ENCODE data around the gene PNMA8C. TPM values are rescaled to one million over a fixed set of nuclear protein-coding genes. Genes with fewer than 3 reads are reported as not detected.
"Not testable (repeated sequence)": the region's sequence is repeated elsewhere in the genome, so short reads cannot be mapped to it uniquely, and the experiment has no call there.

Gene PNMA8C
- total RNA-seq, 1 donor: not detected

DNA sequence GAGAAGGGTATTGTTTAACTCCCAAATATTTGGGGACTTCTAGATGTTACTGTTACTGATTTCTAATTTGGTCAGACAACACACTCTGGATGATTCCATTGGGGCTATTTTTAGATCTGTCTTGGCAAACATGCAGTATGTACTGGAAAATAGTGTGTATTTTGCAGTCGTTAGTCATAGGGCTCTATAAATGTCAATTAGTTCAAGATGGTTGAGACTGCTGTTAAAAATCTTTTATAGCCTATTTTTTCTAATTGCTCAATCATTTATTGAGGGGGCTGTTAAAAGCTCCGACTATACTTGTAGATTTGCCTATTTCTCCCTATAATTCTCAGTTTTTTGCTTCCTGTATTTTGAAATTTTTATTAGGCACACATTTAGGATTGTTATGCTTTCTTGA is 50.5 kb downstream of the PNMA8C start:
- no peaks in the 10 kb centered on the region for H3K4me1 ChIP-seq (ENCODE audit: insufficient read depth, low read length)
- H3K27me3 ChIP-seq (ENCODE audit: insufficient read depth, low read length): no peaks in the 10 kb centered on the region
- no peaks in the 10 kb centered on the region for H3K9me3 ChIP-seq (ENCODE audit: low read depth, low read length)
- H3K4me3 ChIP-seq (ENCODE audit: low read length): no peak overlapping the region

DNA sequence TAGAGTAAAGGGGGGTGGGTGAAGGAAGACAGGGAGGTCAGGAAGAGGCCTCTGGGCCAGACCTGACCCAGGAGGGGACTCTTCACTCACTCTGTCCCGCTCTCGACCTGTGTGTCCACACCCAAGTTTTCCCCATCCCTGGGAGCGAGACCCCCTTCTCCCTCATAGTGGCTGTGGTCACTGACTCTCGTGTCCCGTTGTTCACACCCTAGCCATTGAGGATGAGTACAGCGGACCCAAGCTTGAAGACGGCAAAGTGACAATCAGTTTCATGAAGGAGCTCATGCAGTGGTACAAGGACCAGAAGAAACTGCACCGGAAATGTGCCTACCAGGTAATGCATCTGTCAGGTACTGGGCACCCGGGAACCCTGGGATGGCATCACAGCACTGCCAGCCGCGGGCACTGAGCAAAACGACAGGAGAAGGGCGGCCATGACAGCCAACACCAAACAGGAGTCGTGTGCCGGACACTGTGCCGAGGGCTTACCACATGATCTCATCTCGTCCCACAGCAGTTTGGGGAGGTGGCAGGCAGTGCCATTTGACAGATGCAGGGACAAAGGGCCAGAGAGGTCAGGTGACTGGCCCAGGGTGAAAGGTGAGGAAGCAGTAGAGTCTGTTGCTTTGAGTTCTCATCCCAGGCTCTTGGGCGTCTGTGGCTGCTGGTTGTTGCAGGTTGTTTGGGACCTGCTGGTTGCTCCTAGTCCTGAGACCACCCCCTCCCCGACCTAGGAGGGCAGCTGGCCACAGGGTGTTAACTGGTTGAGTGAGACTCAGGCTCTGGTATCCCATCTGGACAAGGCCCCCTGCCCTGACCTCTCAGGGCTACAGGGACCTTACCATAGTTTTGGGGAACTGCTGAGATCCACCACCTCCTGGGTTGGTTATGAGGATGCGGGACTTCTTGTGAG is 52.2 kb downstream of the PNMA8C start:
- H3K4me1 ChIP-seq (ENCODE audit: insufficient read depth, low read length): peaks cover 4% of the 10 kb centered on the region
- no peaks in the 10 kb centered on the region for H3K9me3 ChIP-seq (ENCODE audit: low read depth, low read length)
- H3K27me3 ChIP-seq (ENCODE audit: insufficient read depth, low read length): no peaks in the 10 kb centered on the region
- H3K4me3 ChIP-seq (ENCODE audit: low read length): no peak overlapping the region

DNA sequence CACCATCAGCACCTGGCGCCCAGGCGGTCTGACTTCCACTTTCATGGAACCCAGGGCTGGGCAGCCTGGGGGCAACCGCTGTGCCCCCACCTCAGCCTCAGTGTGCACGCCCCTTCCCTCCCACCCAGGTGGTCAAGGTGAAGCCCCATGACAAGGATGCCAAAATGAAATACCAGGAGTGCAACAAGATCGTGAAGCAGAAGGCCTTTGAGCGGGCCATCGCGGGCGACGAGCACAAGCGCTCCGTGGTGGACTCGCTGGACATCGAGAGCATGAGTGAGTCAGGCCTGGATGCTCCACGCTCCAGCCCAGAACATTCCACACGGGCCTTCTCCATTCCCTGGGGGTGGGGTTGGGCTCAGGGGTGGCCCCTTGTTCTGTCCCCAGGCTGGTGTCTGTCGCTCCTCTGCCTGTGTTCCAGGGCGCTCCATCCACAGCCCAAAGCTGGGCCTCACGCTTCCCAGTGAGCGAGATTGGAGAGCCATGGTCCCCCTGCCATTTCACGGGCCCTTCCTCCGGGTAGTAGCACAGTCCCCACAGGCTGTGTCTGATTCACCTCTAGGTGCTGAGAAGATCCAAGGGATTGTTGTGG is 53.2 kb downstream of the PNMA8C start:
- not testable (repeated sequence) for H3K27me3 ChIP-seq (ENCODE audit: insufficient read depth, low read length); H3K9me3 ChIP-seq (ENCODE audit: low read depth, low read length); H3K4me1 ChIP-seq (ENCODE audit: insufficient read depth, low read length); H3K4me3 ChIP-seq (ENCODE audit: low read length)

Other genes with a start within 250 kb of the PNMA8C start
- not detected for gene IGFL1, start 199.2 kb downstream of the PNMA8C start, total RNA-seq
- gene HIF3A, start 131.9 kb downstream of the PNMA8C start, total RNA-seq: not detected
- gene PPP5C, start 81.8 kb downstream of the PNMA8C start, total RNA-seq: 11.6 TPM
- gene CCDC8, start 15.4 kb downstream of the PNMA8C start, total RNA-seq: not detected
- not detected for gene PNMA8A, start 42.6 kb upstream of the PNMA8C start, total RNA-seq
- under 0.01 TPM for gene PNMA8B, start 66.9 kb upstream of the PNMA8C start, total RNA-seq
- 199 TPM for gene CALM3, start 172.4 kb upstream of the PNMA8C start, total RNA-seq
- gene PTGIR, start 196.2 kb upstream of the PNMA8C start, total RNA-seq: 5.8 TPM
- not detected for gene GNG8, start 207.3 kb upstream of the PNMA8C start, total RNA-seq
- gene DACT3, start 232.2 kb upstream of the PNMA8C start, total RNA-seq: 0.63 TPM